NCI-H2196 treated with DMSO at 0.1 percent for 48 hours (cell line): ENCODE measurements around the gene ASCL1.

Source experiments
- DNase-seq: peaks from one replicate; lab custom pipeline; 2025; ENCODE audit not compliant: unreplicated experiment; lab: John Stamatoyannopoulos, UW

The ASCL1 gene

GRCh38 chr12:102976609-102977280 lies 19.3 kb downstream of the ASCL1 start:
- no peak for DNase-seq

- DNase-seq: no peak
Observed at GRCh38 chr12:102977945-102978706, 20.7 kb downstream of the ASCL1 start.

GRCh38 chr12:102980350-102980749 lies 22.9 kb downstream of the ASCL1 start:
- DNase-seq: no peak

- DNase-seq: peak; percentile 28
Observed at GRCh38 chr12:102990419-102990818, 32.9 kb downstream of the ASCL1 start.

- no peak for DNase-seq
Observed at GRCh38 chr12:102992297-102992696, 34.8 kb downstream of the ASCL1 start.

GRCh38 chr12:102992720-102993119 lies 35.2 kb downstream of the ASCL1 start:
- DNase-seq: no peak

GRCh38 chr12:102993537-102993936 lies 36.1 kb downstream of the ASCL1 start:
- no peak for DNase-seq

- DNase-seq: no peak
Observed at GRCh38 chr12:102995372-102995771, 37.9 kb downstream of the ASCL1 start.
